Measurements from ENCODE around the gene NECAB3. TPM values are rescaled to one million over a fixed set of nuclear protein-coding genes. Genes with fewer than 3 reads are reported as not detected.
"Not testable (repeated sequence)": the region's sequence is repeated elsewhere in the genome, so short reads cannot be mapped to it uniquely, and the experiment has no call there.

Gene NECAB3
- total RNA-seq, 1 donor = 22.0 TPM

GRCh38 chr20:33640287-33640686 lies 33.9 kb downstream of the NECAB3 start:
- DNase-seq (ENCODE audit: low read depth) = peak; percentile 84
- H3K4me3 ChIP-seq (ENCODE audit: low read depth, low read length) = no peak overlapping the region
- no peak for TF ChIP-seq CTCF (IDR thresholded peaks at IDR 0.05; ENCODE audit: insufficient read depth, low read depth, low read length)

GRCh38 chr20:33636776-33637175 lies 37.5 kb downstream of the NECAB3 start:
- DNase-seq (ENCODE audit: low read depth) = no peak
- no peak overlapping the region for H3K4me3 ChIP-seq (ENCODE audit: low read depth, low read length)
- TF ChIP-seq CTCF (IDR thresholded peaks at IDR 0.05; ENCODE audit: insufficient read depth, low read depth, low read length) = no peak

GRCh38 chr20:33635341-33635740 lies 38.9 kb downstream of the NECAB3 start:
- TF ChIP-seq CTCF (IDR thresholded peaks at IDR 0.05; ENCODE audit: insufficient read depth, low read depth, low read length) = no peak
- no peak for DNase-seq (ENCODE audit: low read depth)
- no peak overlapping the region for H3K4me3 ChIP-seq (ENCODE audit: low read depth, low read length)

GRCh38 chr20:33631910-33632309 lies 42.3 kb downstream of the NECAB3 start:
- DNase-seq (ENCODE audit: low read depth); H3K4me3 ChIP-seq (ENCODE audit: low read depth, low read length): not testable (repeated sequence)

- no peak for TF ChIP-seq CTCF (IDR thresholded peaks at IDR 0.05; ENCODE audit: insufficient read depth, low read depth, low read length)
- no peak overlapping the region for H3K4me3 ChIP-seq (ENCODE audit: low read depth, low read length)
- DNase-seq (ENCODE audit: low read depth) = no peak
Measured at GRCh38 chr20:33630507-33630906, 43.7 kb downstream of the NECAB3 start.

GRCh38 chr20:33629979-33630378 lies 44.2 kb downstream of the NECAB3 start:
- no peak for TF ChIP-seq CTCF (IDR thresholded peaks at IDR 0.05; ENCODE audit: insufficient read depth, low read depth, low read length)
- no peak for DNase-seq (ENCODE audit: low read depth)
- no peak overlapping the region for H3K4me3 ChIP-seq (ENCODE audit: low read depth, low read length)

GRCh38 chr20:33629533-33629932 lies 44.7 kb downstream of the NECAB3 start:
- no peak overlapping the region for H3K4me3 ChIP-seq (ENCODE audit: low read depth, low read length)
- TF ChIP-seq CTCF (IDR thresholded peaks at IDR 0.05; ENCODE audit: insufficient read depth, low read depth, low read length) = no peak
- no peak for DNase-seq (ENCODE audit: low read depth)

All from fibroblast of villous mesenchyme (primary cell).